HG03571 (cell line): ENCODE results near the gene CPD.

Source experiments
- ATAC-seq: cut with Tn5 transposase; IDR thresholded peaks from one replicate; pipeline ENCODE4 v1.9.1; 2021; ENCODE audit not compliant: unreplicated experiment

CPD gene

DNA sequence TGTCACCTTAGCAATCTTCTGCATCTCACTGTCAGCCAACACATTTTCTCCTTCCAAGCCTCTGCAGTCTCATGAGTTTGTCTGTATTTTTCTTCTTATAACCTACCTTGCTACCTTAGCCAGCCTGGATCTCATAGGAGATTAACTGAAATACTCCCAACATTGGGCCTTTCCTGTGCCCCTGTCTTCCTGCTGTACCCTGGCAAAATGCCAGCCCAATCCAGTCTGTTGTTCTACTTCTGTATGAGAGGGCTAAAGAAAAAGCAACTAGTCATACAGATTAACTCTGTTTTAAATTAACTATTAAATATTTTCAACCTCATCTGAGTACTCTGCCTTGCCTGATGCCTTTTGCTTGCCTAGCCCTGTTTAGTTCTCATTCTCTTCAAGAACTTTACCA, 116.9 kb downstream of the CPD start:
- ATAC-seq = no peak

DNA sequence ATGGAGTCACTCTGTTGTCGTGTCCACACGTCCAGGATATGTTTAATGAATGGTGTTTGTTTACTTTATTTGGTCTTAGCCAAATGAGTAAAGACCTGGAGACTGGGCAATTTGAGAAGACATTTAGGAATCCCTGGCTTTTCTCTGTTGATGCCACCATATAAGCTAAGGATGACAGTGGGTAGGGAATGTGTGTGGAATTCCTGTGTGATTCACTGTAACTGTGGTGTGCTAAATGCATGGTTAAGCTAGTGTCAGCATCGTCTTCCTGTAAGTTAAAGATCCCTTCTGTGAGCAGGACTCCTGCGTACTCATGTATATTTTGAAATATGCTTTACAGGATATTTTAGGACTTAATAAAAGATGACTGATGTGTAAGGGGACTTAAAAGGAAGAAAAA, 124.8 kb downstream of the CPD start:
- no peak for ATAC-seq

DNA sequence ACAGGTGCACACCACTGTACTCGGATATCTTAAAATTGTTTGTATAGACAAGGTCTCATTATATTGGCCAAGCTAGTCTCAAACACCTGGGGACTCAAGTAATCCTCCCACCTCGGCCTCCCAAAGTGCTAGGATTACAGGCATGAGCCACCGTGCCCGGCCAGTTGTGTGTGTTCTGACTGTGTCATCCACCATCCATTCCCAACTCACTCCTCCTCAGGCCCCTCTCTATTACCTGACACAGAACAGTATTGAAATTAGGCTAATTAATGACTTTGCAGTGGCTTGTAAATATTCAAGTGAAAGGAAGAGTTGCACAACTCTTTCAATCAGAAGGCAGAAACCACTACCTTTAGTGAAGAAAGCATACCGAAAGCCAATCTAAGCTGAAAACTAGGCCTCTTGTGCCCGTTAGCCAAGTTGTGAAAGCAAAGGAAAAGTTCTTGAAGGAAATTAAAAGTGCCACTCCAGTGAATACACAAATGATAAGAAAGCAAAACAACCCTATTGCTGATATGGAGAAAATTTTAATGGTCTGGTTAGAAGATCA, 127.2 kb downstream of the CPD start:
- no peak for ATAC-seq

DNA sequence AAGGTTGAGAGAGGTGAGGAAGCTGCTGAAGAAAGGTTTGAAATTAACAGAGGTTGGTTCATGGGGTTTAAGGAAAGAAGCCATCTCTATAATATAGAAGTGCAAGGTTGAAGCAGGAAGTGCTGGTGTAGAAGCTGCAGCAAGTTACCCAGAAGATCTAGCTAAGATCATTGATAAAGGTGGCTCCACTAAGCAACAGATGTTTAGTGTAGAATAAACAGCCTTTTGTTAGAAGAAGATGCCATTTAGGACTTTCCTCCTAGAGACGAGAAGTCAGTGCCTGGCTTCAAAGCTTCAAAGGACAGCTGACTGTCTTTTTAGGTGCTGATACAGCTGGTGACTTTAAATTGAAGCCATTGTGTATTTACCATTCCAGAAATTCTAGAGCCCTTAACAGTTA, 127.8 kb downstream of the CPD start:
- no peak for ATAC-seq

DNA sequence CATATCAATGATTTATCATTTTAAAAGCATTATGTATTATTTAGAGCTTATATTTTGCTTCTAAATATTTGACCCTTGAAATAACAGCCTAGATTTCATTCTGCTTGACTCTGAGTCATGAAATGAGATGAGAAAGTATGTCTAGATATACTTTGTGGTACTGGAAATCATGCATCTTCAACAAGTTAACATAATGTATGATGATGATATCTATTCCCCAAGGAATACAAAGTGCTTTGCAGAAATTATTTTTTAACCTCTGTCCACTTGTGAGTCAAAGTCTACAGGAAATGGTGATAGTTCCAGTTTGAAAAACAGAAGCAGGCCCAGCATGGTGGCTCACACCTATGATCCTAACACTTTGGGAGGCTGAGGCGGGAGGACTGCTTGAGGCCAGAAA, 134.6 kb downstream of the CPD start:
- ATAC-seq = no peak

DNA sequence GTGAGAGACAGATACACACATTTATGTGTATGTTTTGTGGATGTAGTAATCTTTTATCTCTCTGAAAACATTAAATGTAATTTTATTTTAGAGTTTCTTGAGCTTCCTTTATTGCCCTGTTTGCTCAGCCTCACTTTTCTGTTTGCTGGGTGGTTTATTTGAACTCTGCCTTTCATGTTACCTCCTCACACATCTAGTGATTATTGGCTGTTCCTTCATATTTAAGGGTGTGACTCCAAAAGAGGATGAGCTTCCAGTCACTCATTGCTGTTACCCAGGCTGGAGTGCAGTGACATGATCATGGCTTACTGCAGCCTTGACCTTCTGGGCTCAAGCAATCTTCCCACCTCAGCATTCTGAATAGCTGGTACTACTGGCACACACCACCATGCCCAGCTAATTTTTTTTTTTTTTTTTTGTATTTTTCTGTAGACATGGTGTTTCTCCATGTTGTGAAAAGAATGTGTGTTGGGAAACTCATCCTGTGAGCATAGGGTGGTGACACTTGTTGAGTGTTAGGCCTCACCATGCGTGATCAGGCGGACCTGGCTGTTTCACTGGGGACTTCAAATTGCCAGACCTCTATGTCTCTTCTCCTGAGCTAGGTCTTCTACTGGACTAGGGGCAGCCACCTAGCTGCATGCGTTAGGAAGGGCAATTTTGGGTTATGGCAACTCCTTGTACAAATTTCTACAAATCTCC, 136.3 kb downstream of the CPD start:
- ATAC-seq = no peak

DNA sequence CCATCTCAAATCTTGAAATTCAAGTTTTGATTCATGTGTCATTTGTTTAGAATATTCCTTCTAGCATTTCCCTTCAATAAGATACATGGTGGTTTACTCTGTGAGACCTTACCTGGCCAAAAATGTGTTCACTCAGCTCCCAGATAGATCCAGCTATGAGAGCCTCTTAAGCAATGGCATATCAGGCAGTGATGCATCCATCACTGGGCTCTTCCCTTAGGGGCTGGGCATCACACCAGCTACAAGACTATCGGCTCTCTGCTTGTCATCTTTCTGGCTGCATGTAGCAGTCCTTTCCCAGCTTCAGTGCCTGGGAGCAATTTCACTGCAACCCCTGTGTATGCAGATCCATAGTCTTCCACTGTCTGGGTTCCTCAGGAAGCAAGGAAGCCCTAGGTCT, 139.1 kb downstream of the CPD start:
- ATAC-seq = no peak

DNA sequence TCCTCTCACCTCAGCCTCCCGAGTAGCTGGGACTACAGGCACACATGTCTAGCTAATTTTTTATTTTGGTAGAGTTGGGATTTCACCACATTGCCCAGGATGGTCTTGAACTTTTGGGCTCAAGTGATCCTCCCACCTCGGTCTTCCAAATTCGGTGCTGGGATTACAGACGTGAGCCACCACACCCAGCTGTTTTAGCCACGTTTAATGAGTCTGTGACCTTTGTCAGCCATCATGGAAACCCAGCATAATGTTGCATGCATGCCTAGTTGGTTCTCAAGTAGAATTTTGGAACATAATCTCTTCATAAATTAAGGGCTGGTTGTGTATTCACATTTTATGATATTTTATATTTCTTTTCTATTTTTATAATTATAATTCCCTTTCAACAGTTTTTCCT, 140.4 kb downstream of the CPD start:
- ATAC-seq = no peak
